Loucy (cell line): Measurements from ENCODE around the gene HSF5.

Experiments
- CTCF ChIP-seq: fragments of 200-600 bp; sonication (generic); conservative IDR thresholded peaks from 2 replicates; pipeline ENCODE4 v1.5.1; 2014; ENCODE audit warnings: mild to moderate bottlenecking, antibody characterized with exemption, low read length
- EZH2phosphoT487 ChIP-seq: fragments of 200-600 bp; IDR thresholded peaks from 2 replicates; pipeline ENCODE4 v1.6.1; 2018; ENCODE audit warnings: antibody characterized with exemption, mild to moderate bottlenecking, moderate library complexity, borderline replicate concordance

- TF ChIP-seq CTCF (no peak), EZH2phosphoT487 (no peak)
Measured at GRCh38 chr17:58394534-58395223, 93.5 kb downstream of the HSF5 start.
